DMS153 treated with DMSO at 0.1 percent for 48 hours (cell line): ENCODE measurements around the gene AHCYL2.
"Not testable (repeated sequence)": the region's sequence is repeated elsewhere in the genome, so short reads cannot be mapped to it uniquely, and the experiment has no call there.

Source experiments
- DNase-seq: peaks from one replicate; lab custom pipeline; 2025; ENCODE audit not compliant: unreplicated experiment; lab: John Stamatoyannopoulos, UW

Gene AHCYL2

DNA sequence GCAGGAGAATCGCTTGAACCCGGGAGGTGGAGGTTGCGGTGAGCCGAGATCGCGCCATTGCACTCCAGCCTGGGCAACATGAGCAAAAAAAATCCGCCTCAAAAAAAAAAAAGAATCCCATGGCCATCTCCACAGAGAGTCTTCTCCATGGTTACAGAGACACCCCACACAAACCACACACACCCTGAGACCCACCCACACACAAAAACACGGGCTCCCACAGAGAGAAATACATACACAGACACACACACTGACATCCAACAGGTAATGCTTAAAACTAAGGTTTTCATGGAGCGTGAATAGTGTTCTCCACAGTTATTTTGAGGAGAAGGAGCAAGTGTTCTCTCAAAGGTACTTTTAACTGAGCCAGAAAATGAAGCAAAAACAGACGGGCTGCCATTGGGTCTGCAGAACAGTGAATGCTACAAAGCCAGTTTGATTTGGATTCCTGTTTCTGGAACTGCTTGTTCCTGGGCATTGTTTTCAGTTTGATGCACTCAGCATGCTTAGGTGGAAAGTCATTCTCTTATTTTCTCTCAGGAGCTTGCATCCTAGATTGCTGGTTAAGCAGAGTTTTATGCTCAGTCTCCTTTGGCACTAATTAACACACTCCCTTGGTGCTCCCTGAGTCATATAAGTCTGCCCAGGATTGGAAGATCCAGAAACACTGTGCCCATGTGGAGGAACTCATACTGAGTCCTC is 15.4 kb downstream of the AHCYL2 start:
- no peak for DNase-seq

DNA sequence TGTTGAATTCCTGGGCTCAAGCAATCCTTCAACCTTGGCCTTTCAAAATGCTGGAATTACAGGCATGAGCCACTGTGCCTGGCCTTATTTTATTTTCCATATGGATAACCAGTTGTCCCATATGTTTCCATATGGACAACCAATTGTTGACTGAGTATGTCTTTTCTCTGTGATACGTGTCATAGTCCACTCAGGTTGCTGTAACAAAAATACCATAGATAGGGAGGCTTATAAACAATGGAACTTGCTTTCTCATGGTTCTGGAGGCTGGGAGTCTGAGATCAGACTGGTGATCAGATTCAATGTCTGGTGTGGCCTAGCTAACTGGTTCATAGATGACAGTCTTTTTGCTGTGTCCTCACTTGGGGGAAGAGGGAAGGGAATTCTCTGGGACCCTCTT is 19.4 kb downstream of the AHCYL2 start:
- DNase-seq = no peak

- no peak for DNase-seq
Observed at GRCh38 chr7:129245533-129245932, 20.7 kb downstream of the AHCYL2 start.

- no peak for DNase-seq
Observed at GRCh38 chr7:129247087-129247486, 22.3 kb downstream of the AHCYL2 start.

DNA sequence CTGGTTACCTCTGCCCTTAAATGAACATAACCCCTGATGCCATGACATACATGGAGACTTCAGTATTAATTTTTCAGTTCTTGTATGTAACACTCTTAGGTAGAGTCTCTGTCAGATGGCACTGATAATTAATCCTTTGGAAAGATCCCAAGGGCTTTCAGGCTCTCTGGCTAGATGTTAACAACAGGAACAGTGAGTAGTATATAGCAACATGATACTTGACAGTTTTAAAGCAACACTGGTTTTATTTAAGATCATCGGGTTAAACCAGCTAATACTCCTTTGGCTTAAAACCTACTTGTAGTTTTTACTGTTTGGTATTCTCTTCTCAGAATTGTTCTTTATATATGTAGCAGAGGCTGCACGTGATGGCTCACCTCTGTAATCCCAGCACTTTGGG is 27.3 kb downstream of the AHCYL2 start:
- no peak for DNase-seq

GRCh38 chr7:129252603-129253002 is 27.8 kb downstream of the AHCYL2 start:
- DNase-seq = not testable (repeated sequence)

- no peak for DNase-seq
Observed at GRCh38 chr7:129255800-129256199, 31.0 kb downstream of the AHCYL2 start.

DNA sequence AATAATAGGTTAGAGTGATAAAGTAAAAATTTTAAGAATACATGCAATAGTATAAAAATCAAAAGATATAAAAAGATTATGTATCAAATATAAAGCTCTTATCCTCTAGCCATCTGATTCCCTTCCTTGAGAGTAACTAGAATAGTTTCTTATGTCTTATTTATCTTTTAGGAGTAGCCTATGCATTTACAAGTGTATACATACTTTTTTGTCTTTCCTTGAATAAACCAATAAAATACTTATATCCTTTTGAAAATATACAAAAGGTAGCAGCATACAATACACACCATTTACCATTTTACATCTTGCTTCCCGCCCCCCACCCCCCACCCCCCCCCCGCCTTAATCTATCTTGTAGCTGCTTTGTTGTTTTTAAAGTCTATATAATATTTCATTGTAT is 31.4 kb downstream of the AHCYL2 start:
- no peak for DNase-seq

- no peak for DNase-seq
Observed at GRCh38 chr7:129257168-129257567, 32.3 kb downstream of the AHCYL2 start.

GRCh38 chr7:129258649-129259389 is 34.0 kb downstream of the AHCYL2 start:
- no peak for DNase-seq

DNA sequence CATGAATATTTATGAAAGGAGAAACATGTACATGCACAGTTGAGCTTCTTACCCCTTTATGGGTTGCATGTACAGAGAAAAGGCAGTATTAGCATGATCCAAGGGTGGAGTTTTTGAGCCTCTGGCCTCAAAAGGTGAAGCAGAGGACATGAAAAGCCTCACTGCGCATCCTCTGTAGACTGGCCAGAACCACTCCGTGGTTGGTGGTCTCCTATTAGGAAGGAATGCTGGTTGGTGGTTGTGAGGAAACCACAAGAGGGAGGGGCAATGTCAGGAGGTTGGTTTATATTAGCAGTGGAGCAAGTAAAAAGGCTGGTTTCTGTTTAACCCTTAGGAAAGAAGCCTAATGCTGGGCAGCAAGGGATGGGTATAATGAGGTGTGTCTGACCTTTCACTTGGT is 37.5 kb downstream of the AHCYL2 start:
- DNase-seq = no peak

GRCh38 chr7:129263168-129263567 is 38.3 kb downstream of the AHCYL2 start:
- no peak for DNase-seq

GRCh38 chr7:129264534-129264933 is 39.7 kb downstream of the AHCYL2 start:
- DNase-seq = no peak

DNA sequence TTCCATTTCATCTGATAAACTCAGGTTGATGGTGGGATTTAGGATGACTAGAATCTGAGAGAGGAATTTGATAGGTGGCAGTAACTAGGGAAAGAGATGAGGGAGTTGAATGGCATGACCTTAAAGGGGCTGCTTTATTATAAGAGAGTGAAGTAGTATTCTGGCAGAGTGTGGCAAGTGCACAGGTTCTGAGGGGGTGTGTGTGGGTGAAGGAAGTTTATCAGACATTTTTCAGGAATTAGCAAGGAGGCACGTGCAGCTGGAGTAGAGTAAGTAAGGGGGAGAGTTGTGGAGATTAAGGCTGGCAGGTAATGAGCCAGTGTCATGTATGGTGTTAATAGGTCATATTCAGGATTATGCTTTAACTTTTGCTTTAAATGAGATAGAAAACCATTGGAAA is 40.5 kb downstream of the AHCYL2 start:
- DNase-seq = no peak

DNA sequence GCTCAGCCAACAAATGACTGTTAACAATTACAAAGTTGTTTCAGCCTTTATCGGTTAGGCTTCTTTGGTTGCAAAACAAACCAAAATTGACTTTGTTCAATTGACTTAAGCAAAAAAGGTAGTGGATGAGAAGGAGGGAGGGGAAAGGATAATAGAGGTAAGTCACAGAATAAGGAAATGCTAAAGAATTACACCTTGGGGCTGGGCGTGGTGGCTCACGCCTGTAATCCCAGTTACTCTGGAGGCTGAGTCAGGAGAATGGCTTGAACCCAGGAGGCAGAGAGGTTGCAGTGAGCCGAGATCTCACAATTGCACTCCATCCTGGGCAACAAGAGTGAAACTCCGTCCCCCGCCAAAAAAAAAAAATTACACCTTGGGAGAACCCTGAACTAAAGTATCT is 41.4 kb downstream of the AHCYL2 start:
- no peak for DNase-seq

DNA sequence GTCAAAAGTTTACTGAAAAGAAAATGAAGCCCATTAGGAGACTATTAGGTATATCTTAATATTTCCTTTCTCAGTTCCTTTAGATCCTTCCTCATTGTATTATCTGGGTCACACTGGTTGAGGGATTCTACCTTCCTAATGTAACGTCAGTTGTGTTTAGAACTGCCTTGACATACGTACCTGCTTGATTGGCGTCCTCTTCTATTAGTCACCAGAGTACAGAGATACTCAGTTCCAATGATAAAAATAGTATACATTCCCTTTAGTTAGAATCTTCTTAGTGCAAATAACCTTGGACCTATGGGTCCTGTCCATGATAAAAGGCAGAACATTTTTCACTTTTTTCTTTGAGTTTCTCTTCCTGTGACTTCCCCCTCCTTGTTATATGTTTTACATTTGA is 45.2 kb downstream of the AHCYL2 start:
- no peak for DNase-seq

GRCh38 chr7:129271500-129272355 is 46.9 kb downstream of the AHCYL2 start:
- peak; percentile 6 for DNase-seq

DNA sequence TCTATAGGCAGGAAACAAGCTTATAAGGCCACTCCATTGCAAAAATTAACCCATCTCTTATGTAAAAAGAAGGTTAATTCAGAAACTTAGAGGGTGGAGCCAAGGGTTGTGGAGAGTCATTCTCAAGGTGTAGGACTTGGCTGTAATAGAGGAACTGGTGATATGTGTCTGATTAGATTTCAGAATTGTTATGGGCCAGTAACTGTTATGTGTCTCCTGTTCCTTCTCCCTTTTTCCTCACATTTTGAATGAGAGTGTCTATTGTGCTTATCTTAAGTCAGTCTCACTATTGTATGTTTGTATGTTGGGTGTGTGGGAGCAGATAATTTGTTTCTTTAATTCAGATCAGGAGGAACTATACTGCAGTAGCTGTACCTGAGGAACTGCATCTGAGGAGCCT is 49.1 kb downstream of the AHCYL2 start:
- no peak for DNase-seq

DNA sequence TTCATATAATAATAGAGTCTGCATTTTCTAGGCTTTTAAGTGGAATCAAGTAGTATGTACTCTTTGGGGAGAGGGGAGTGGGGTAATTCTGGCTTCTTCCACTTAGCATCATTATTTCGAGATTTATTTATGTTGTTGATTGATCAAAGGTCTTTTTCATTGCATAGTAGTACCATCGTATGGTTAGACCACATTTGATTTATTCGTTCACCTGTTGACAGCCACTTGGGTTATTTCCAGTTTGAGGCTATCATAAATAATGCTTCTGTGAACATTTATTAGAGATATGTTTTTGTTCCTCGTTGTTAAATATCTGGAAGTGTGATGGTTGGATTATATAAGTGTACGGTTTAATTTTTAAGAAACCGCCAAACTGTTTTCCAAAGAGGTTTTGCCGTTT is 52.8 kb downstream of the AHCYL2 start:
- DNase-seq = no peak

- DNase-seq = no peak
Observed at GRCh38 chr7:129278688-129279087, 53.9 kb downstream of the AHCYL2 start.

GRCh38 chr7:129279757-129280156 is 54.9 kb downstream of the AHCYL2 start:
- DNase-seq = no peak

GRCh38 chr7:129281163-129281562 is 56.3 kb downstream of the AHCYL2 start:
- DNase-seq = no peak
